ENCODE results near the gene TRMT61A.

TRMT61A gene

DNA sequence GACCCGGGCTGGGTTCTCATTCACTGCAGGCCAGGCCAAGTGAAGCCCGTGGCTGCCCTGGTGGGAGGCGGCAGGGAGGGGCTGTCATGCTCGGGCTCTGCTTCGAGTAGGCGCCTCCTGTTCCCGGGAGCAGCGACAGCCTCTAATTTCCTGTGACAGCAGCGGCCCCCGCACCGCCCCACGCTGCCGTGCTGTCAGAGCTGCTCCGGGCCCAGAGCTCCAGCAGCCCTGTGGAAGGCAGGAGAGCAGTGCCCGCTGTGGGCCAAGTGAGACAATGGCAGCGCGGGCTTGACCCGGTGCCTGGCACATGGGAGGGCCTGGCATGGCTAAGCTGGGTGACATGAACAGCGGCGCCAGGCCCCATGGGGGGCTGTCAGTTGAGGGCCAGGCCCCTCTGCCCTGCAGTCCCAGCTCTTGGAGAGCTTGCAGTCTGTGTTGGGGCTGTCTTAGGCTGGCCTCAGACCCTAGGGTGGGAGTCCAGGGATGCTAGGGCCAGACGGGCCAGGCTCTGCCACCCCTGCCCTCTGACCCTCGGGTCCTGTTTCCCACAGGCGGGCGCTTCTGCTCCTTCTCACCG lies 5.1 kb downstream of the TRMT61A start:
- no peak for DNase-seq (ENCODE audit: low read depth in 2 of 3, low spot score in 2 of 3)

DNA sequence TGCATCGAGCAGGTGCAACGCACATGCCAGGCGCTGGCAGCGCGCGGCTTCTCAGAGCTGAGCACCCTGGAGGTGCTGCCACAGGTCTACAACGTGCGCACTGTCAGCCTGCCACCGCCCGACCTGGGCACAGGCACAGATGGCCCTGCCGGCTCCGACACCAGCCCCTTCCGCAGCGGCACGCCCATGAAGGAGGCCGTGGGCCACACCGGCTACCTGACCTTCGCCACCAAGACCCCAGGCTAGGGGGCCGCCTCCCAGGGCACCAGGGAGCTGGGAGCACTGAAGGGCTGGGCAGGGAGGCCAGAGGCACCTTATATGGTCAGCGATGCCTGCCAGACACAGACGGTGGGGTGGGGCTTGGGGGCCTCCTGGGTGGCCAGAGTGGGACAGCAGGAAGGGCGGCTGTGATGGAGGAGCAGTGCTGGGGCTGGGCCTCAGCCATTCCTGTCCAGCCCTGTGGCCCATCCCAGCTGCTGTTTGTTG lies 5.6 kb downstream of the TRMT61A start:
- DNase-seq (ENCODE audit: low read depth in 2 of 3, low spot score in 2 of 3), result no peak

DNA sequence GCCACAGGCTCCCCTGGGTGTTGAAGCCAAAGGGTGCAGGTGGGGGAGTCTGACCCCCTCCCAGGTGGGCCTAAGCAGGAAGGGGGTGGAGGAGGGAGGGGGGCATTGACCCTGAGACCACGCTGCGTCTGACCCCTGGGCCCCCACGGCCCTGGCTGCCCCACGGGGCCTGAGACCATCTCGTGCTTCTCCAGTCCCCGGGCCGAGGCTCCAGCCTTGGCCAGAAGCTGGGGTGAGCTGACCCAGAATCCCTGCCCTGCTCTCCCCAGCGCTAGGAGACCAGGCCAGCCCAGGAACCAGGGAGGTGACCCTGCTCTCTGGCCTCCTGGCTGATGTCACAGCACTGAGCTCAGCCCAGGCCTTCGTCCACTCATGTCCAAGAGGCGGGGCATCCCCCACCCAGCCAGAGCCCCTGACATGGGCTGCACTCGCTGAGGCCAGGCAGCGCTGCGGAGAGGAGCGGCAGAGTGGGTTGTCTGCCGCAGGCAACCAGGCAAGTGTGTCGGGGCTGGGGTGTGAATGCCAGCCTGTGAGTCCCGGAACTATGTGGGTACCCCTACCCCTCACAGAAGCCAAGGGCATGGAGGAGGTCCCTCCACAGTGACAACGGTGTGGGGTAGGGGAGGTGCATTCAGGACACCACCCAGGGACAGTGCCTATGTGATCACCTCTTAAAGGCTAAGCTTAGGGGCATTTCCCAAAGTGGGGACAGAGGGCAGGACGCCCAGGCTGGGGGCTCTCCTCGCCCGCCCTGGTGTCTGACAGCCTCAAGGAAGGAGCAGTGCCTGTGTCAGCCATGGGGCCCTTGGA lies 6.3 kb downstream of the TRMT61A start:
- DNase-seq (ENCODE audit: low read depth in 2 of 3, low spot score in 2 of 3), result no peak

DNA sequence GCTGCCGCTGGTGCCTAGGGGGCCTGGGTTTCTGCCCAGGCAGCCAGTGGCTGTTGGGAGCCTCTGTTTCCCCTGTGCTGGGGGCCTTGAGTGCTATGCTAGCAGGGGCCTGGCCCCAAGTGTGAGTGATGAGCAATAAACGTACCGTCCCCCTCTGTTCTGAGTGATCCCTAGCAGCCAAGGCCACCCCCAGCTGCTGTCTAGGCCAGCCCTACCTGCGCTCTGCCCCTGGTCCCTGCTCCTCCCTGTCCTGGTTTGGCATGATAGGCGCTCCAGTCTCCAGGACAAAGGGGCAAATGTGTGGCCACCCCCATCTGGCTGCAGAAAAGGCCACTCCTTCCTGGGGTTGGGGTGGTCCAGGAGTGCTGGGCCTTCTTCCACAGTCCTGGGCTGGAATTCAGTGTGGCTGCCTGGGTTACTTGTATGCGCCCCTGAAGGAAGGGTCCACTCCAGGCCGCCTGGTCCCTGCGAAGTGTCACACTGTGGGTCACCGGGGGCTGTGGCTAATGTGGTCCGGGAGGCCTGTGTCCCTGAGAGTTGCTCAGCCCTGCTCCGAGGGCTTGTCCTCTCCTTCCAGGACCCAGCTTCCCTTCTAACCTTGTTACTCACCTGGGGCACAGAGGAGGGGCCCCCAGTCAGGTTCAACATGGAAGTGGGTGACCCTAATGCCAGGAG lies 7.0 kb downstream of the TRMT61A start:
- no peak for DNase-seq (ENCODE audit: low read depth in 2 of 3, low spot score in 2 of 3)

- DNase-seq (ENCODE audit: low read depth in 2 of 3, low spot score in 2 of 3), result no peak
Observed at GRCh38 chr14:103536693-103537092, 7.7 kb downstream of the TRMT61A start.

DNA sequence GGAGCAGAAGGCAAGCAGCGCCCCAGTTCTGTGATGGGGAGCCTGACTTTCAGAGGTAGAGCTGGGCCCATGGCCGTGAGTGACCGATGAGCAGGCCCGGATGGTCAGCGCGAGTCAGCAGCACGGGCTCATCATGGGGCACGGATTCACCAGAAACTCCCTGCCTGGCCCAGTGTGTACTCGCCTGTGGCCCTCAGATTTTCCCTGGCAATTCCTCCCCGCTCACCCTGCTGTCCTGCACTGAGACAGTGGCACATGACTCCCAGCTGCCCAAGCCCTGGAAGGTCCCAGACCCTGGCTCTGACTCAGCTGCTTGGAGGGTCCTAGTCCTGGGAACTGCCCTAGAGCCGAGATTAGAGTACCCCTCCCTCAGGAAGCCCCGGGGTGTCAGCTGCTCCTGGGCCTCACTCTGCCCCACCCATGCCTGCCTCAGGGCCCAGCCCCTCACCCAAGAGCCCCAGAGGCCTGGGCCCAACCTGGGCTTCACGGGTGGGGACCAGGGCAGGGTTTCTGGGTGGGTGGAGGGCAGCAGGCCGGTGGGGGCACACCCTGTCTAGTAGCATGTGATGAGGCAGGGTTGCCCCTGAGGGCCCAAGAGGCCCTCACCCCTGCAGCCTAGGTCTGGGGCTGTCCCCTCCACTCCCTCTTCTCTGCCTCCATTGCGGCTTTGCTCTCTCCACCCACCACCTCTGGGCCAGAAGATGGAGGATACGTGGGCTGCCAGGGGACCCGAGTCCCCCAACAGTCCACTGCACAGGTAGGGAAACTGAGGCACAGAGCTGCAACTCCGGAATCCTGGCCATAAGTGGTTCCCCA lies 8.4 kb downstream of the TRMT61A start:
- DNase-seq (ENCODE audit: low read depth in 2 of 3, low spot score in 2 of 3), result no peak

DNA sequence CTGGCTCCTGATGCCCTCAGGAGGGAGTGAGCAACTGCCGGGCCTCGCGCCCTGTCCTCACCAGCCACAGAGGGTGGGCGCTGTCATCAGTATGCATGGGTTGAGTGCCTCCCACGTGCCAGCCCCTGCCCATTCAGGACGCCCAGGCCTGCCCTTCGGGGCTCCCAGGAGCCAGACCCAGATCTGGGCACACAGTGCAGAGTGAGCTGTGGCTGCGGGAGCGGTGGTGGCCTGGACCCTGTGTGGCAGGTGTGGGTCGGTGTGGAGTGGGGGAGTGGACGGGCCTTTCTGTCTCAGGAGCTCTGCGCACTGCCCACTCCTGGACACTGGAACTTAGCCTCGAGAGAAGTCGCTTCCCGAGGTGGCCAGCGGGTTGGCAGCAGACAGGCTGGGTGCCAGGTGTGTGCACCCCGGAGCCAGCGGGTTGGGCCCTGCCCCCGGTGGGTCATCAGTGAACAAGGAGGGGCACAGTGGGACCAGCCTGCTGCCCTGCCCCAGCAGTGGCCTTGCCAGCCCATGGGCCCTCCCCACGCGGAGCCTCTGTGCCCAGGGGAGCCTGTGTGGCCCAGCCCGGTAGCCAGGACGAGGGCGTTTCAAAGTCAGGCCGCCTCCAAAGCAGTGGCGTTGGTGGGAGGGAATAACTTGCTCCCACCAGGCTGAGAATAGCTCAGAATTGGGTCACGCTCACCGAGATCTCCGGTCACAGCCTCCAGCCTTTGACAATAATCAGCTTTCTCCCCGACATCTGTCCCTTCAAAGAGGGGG lies 9.5 kb downstream of the TRMT61A start:
- DNase-seq (ENCODE audit: low read depth in 2 of 3, low spot score in 2 of 3), result no peak

DNA sequence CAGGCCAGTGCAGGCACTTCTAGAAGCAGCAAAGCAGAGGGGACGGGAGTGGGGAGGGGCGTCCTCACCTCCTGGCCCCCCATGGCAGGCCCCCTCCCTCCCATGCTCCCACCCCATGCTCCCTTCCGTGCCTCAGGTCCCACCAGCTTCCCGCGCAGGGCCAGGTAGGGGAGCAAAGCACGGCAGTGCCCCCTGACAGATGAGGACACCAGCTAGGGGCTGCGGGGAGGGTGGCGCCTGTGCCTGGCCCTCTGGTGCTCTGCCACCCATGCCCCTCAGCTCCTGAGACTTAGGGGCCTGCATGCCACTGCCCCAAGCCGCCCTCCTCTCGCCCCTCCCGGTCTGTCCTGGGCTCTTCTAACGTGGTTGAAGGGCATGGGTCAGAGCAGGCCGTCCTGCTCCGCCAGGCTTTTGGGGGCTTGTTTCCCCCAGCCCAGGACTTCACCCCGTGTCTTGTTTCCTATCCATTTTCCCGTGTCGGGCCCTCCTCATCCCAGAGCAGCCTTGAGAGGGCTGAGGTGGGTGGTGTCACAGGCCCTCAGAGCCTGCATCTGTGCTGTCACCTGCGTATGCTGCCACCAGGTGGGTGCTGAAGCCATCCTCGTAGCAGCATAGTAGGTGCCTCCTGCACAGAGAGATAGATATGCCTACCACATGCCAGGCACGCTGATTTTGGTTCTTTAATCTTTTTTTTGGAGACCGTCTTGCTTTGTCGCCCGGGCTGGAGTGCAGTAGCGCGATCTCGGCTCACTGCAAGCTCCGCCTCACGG lies 10.2 kb downstream of the TRMT61A start:
- no peak for DNase-seq (ENCODE audit: low read depth in 2 of 3, low spot score in 2 of 3)

DNA sequence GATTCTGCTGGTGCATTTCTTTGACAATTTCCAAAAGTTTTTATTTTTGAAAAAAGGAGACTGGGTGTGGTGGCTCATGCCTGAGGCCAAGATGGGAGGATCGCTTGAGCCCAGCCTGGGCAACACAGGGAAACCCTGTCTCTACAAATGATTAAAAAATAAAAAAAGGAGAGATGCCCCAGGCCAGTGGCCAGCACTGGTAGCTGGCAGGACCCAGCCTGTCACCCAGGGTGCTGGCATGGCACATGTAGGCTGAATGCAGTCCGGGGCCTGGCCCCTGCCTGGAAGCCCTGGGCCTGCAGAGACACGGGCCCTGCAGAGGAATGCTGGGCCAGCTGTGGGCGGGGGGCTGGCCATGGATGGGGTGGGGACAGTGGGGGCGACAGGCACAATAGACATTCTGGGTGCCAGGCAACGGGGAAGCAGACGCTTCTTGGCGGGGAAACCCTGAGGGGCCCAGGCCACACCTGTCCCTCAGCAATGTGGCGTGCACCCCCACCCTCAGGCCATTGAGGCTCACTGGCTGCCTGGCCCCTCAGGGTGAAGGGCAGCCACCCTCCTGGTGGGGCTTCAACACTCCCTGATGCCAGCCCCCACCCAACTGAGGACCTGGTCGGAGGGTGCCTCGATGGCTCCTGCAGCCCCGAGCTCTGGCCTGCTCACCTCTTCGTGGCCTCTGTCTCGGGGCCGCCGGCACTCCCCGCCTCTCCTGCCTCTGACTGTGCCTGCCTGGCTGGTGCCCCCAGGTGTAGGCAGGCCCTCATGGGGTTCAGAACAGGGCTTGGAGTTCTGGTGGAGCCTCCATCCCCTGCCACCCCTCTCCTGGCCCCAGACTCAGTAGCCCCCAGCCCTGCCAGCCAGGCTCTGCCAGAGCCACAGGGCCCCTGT lies 12.1 kb downstream of the TRMT61A start:
- DNase-seq (ENCODE audit: low read depth in 2 of 3, low spot score in 2 of 3), result no peak

- DNase-seq (ENCODE audit: low read depth in 2 of 3, low spot score in 2 of 3), result no peak
Observed at GRCh38 chr14:103541709-103542604, 13.0 kb downstream of the TRMT61A start.

DNA sequence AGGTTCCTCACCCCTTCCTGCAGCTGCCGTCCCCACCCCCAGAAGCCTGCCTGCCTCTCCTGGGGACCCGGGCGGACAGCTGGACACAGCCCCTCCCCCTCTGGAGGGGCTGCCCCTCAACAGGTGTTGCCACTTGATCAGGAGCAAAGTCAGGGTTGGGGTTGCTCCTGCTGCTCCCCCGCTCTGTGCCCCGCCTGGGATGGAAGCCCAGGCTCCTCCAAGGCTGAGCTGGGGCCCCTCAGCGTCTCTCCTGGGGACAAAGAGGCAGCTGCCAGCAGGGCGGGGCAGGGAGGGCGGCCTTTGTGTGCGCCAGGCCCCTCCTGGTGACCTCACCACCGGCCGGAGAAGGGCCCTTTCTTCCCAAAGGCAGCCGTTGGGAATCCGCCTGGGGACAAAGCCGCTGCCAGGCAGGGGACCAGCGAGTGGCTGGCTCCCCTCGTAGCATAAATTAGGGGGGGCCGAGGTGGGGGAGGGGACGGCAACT lies 13.7 kb downstream of the TRMT61A start:
- DNase-seq (ENCODE audit: low read depth in 2 of 3, low spot score in 2 of 3), result no peak

DNA sequence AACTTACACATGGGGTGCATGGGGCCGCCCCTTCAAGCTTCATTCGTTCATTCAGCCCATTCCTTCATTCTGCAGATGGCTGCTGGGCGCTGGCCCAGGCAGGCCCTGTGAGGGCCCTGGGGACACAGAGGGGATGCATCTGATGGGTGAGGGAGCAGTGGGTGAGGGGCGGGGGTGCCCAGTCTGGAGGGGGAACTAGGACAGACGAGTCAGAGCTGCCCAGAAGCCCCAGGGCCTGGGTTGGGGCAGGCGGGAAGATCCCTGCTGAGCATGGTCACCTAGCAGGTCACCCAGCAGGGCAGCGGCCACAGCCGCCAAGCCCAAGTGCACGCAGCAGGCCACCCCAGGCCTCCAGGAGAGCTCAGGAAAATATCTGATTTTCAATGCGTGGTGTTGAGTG lies 14.1 kb downstream of the TRMT61A start:
- DNase-seq (ENCODE audit: low read depth in 2 of 3, low spot score in 2 of 3), result no peak

- no peak for DNase-seq (ENCODE audit: low read depth in 2 of 3, low spot score in 2 of 3)
Observed at GRCh38 chr14:103543721-103544387, 14.9 kb downstream of the TRMT61A start.

DNA sequence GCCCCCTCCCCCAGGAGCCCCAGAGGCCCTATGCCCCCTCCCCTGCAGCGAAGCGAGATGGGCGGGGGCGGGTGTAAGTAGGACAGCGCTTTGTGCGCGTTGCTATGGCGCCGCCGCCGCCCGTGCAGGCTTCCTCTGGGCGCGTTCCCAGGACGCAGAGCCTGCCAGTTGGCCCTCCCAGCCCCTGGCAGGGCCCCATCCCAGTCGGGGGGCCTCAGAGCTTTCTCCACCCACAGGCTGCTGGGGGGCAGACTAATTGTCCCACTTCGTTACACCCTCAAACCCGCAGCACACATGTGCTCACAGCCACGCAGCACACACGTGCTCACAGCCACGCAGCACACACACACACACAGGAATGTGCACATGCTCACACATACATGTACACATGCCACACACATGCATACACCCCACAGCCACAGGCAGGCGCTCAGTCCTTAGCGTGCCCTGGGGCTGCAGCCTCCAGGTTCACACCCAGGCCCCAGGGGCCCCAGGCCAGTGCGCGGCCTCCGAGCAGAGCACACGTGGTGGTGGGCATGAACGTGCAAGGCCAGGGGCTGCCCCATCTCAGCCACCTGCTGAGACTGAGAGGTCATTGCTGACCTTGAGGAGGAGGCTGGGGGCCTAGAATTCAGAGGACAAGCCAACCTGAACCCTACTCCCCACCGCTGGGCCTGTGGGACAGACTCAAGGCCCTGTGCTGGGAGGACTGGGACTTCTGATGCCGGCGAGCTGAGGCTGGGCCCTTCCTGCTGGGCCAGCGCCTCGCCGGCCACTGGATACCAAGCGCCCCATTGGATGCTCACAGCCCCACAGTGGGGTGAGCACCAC lies 15.6 kb downstream of the TRMT61A start:
- DNase-seq (ENCODE audit: low read depth in 2 of 3, low spot score in 2 of 3), result no peak

DNA sequence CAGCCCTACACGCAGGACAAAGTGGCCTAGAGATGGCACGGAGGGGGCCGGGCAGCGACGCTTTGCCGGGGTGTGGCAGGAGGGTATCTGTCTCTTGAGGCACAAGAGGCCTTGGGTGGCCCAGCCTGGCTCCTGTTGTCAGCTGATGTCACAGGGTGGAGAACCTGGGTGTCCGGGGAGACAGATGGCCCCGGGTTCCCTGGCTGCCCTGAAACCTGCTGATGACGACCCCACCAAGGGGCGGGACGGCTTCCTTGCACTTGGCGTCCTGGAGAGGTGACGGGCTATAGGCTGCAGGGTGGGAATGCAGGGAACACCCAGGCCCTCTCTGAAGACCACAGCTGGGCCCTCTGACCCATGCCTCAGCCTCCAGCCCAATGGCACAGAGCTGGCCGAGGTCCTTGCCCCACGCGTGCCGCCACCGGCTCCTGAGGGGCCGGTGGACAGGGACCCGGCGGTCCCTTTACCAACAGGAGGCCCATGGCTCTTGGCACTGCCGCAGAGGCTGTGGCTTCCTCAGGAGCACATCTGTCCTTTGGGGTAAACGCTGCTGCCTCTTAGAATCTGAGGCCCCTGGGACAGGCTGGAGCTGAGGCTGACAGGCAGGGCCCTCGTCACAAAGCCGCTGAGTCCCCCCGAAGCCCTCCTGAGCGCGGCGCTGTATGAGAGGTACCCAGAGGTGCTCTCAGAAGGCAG lies 16.4 kb downstream of the TRMT61A start:
- DNase-seq (ENCODE audit: low read depth in 2 of 3, low spot score in 2 of 3), result no peak
